Measurements from ENCODE around the gene C12orf43. TPM values are rescaled to one million over a fixed set of nuclear protein-coding genes. Genes with fewer than 3 reads are reported as not detected.

Gene C12orf43
- total and polyA plus RNA-seq, 9 donors, result 9.8 to 15.3 (median 11.7) TPM

- peaks cover 2% of the 10 kb centered on the region for H3K27me3 ChIP-seq (ENCODE audit: control insufficient read depth, insufficient read depth, low read length)
- no peak for DNase-seq
- WGBS (ENCODE audit: insufficient coverage), result 80% methylated on average over 1 of the region's 3 CpGs
- no peaks in the 10 kb centered on the region for H3K9me3 ChIP-seq (replicated peaks; ENCODE audit: control insufficient read depth, low read depth, low read length)
- H3K4me3 ChIP-seq (ENCODE audit: low read length), result no peak overlapping the region
- H3K4me1 ChIP-seq (ENCODE audit: control insufficient read depth, insufficient read depth, low read length), result no peaks in the 10 kb centered on the region
- H3K27ac ChIP-seq (ENCODE audit: low read length), result no peak overlapping the region
- no peaks in the 10 kb centered on the region for H3K36me3 ChIP-seq (ENCODE audit: control insufficient read depth, insufficient read depth, low read length)
Observed at GRCh38 chr12:120989687-120990086, 26.6 kb downstream of the C12orf43 start.

- no peak overlapping the region for H3K27ac ChIP-seq (ENCODE audit: low read length)
- H3K4me3 ChIP-seq (ENCODE audit: low read length), result no peak overlapping the region
- no peaks in the 10 kb centered on the region for H3K4me1 ChIP-seq (ENCODE audit: control insufficient read depth, insufficient read depth, low read length)
- DNase-seq, result no peak
- no peaks in the 10 kb centered on the region for H3K36me3 ChIP-seq (ENCODE audit: control insufficient read depth, insufficient read depth, low read length)
- H3K9me3 ChIP-seq (replicated peaks; ENCODE audit: control insufficient read depth, low read depth, low read length), result no peaks in the 10 kb centered on the region
- peaks cover 2% of the 10 kb centered on the region for H3K27me3 ChIP-seq (ENCODE audit: control insufficient read depth, insufficient read depth, low read length)
- 84% methylated on average over 9 of the region's 17 CpGs for WGBS (ENCODE audit: insufficient coverage)
Observed at GRCh38 chr12:120988658-120989057, 27.6 kb downstream of the C12orf43 start.

DNA sequence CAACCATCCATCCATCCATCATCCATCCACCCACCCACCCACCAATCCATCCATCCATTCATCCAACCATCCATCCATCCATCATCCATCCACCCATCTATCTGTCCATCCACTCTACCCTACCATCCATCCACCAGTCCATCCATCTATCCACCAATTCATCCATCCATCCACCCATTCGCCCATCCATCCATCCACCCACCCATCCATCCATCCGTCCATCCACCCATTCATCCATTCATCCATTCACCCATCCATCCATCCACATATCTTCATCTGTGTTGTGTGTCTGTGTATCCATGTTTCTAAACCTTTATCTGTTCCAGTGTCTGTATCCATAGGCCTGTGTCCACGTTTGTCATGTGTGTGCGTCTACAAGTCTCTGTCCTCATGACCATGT is 28.1 kb downstream of the C12orf43 start:
- DNase-seq, result no peak
- WGBS (ENCODE audit: insufficient coverage), result 79% methylated on average over 2 of the region's 4 CpGs
- no peaks in the 10 kb centered on the region for H3K36me3 ChIP-seq (ENCODE audit: control insufficient read depth, insufficient read depth, low read length)

DNA sequence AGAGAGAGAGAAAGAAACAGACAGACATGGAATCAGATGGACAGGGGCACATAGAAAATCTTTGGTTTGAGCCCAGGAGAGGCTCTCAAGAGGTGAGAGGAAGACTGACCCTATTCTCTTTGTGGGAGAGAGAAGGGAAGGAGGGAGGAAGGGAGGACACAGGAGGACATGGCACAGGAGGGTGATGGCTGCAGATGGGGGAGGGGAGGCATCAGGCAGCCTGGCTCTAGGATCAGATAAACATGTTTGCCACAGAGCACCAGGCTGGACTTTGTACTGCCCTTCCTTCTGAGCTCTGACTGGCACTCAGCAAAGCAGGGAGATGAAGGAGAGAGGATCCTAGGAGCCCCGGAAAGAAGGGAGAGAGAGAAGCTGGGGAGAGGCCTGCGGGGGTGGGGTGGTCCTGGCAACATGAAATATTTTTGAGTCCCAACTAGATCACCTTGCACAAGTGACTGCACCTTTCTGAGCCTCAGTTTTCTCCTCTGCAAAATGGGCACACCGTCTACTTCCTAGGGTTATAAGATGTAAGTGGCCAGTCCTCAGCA is 31.9 kb downstream of the C12orf43 start:
- DNase-seq, result no peak
- no peak overlapping the region for H3K4me3 ChIP-seq (ENCODE audit: low read length)
- H3K27ac ChIP-seq (ENCODE audit: low read length), result no peak overlapping the region
- WGBS (ENCODE audit: insufficient coverage), result 60% methylated on average over 1 of the region's 3 CpGs
- H3K27me3 ChIP-seq (ENCODE audit: control insufficient read depth, insufficient read depth, low read length), result no peaks in the 10 kb centered on the region
- H3K4me1 ChIP-seq (ENCODE audit: control insufficient read depth, insufficient read depth, low read length), result no peaks in the 10 kb centered on the region
- no peaks in the 10 kb centered on the region for H3K9me3 ChIP-seq (replicated peaks; ENCODE audit: control insufficient read depth, low read depth, low read length)
- no peaks in the 10 kb centered on the region for H3K36me3 ChIP-seq (ENCODE audit: control insufficient read depth, insufficient read depth, low read length)

More for the DNA sequence above, 28.1 kb downstream of the C12orf43 start:
- no peaks in the 10 kb centered on the region for H3K4me1 ChIP-seq (ENCODE audit: control insufficient read depth, insufficient read depth, low read length)
- H3K9me3 ChIP-seq (replicated peaks; ENCODE audit: control insufficient read depth, low read depth, low read length), result no peaks in the 10 kb centered on the region
- peaks cover 2% of the 10 kb centered on the region for H3K27me3 ChIP-seq (ENCODE audit: control insufficient read depth, insufficient read depth, low read length)
- H3K27ac ChIP-seq (ENCODE audit: low read length), result no peak overlapping the region
- H3K4me3 ChIP-seq (ENCODE audit: low read length), result no peak overlapping the region

GRCh38 chr12:120983759-120984158 is 32.5 kb downstream of the C12orf43 start:
- H3K27ac ChIP-seq (ENCODE audit: low read length), result no peak overlapping the region
- no peak overlapping the region for H3K4me3 ChIP-seq (ENCODE audit: low read length)
- DNase-seq, result no peak
- H3K36me3 ChIP-seq (ENCODE audit: control insufficient read depth, insufficient read depth, low read length), result no peaks in the 10 kb centered on the region
- no peaks in the 10 kb centered on the region for H3K27me3 ChIP-seq (ENCODE audit: control insufficient read depth, insufficient read depth, low read length)
- H3K9me3 ChIP-seq (replicated peaks; ENCODE audit: control insufficient read depth, low read depth, low read length), result no peaks in the 10 kb centered on the region
- no peaks in the 10 kb centered on the region for H3K4me1 ChIP-seq (ENCODE audit: control insufficient read depth, insufficient read depth, low read length)
- 67% methylated on average over 3 of the region's 4 CpGs for WGBS (ENCODE audit: insufficient coverage)

DNA sequence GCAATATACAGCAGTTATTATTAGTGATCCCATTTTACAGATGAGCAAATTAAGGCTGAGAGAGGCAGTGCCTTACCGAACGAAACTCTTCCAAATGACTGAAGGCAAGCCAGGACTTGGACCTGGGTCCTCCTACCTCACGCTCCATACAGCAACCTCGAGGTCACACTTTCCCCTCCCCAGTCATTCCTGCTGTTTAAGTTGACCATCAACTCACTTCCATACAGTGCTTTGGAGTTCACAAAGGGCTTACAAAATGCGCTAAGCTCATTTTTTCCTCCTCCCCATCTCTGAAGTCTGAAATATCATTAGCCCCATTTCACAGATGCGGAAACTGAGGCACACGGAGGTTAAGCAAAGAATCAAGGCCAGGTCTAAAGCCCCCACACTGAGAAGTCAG is 33.6 kb downstream of the C12orf43 start:
- 74% methylated on average over 7 of the region's 7 CpGs for WGBS (ENCODE audit: insufficient coverage)
- Histone ChIP-seq H3K9me3 (replicated peaks; ENCODE audit: control insufficient read depth, low read depth, low read length) (no peaks in the 10 kb centered on the region), H3K4me3 (ENCODE audit: low read length) (no peak overlapping the region), H3K27ac (ENCODE audit: low read length) (no peak overlapping the region), H3K27me3 (ENCODE audit: control insufficient read depth, insufficient read depth, low read length) (no peaks in the 10 kb centered on the region), H3K4me1 (ENCODE audit: control insufficient read depth, insufficient read depth, low read length) (no peaks in the 10 kb centered on the region), H3K36me3 (ENCODE audit: control insufficient read depth, insufficient read depth, low read length) (no peaks in the 10 kb centered on the region)
- no peak for DNase-seq

DNA sequence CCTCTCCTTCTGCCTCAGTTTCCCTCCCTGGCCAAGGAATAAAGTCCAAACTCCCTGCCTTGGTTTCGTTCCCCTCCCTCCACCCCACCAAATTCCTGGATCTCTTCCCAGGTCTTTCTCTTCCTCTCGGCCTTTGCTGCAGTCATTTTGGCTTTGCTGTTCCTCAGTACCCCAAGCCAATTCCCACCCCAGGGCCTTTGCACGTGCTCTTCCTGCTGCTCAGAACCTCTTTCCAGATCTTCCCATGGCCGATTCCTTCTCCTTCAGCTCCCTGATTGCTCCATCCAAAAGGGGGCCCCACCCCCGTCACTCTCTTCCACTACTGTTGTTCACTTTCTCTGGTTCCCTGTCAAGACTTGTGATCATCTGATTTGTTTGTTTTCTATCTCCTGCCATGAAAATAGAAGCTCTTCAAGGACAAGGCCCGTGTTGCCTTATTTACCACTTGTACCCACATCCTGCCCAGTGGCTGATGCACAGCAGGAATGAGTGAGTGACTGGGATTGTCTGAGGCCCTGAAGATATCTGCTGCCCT is 34.8 kb downstream of the C12orf43 start:
- no peaks in the 10 kb centered on the region for H3K4me1 ChIP-seq (ENCODE audit: control insufficient read depth, insufficient read depth, low read length)
- no peaks in the 10 kb centered on the region for H3K36me3 ChIP-seq (ENCODE audit: control insufficient read depth, insufficient read depth, low read length)
- 44% methylated on average over 5 of the region's 6 CpGs for WGBS (ENCODE audit: insufficient coverage)
- no peak overlapping the region for H3K27ac ChIP-seq (ENCODE audit: low read length)
- no peak for DNase-seq
- H3K27me3 ChIP-seq (ENCODE audit: control insufficient read depth, insufficient read depth, low read length), result no peaks in the 10 kb centered on the region
- H3K4me3 ChIP-seq (ENCODE audit: low read length), result no peak overlapping the region
- H3K9me3 ChIP-seq (replicated peaks; ENCODE audit: control insufficient read depth, low read depth, low read length), result no peaks in the 10 kb centered on the region

DNA sequence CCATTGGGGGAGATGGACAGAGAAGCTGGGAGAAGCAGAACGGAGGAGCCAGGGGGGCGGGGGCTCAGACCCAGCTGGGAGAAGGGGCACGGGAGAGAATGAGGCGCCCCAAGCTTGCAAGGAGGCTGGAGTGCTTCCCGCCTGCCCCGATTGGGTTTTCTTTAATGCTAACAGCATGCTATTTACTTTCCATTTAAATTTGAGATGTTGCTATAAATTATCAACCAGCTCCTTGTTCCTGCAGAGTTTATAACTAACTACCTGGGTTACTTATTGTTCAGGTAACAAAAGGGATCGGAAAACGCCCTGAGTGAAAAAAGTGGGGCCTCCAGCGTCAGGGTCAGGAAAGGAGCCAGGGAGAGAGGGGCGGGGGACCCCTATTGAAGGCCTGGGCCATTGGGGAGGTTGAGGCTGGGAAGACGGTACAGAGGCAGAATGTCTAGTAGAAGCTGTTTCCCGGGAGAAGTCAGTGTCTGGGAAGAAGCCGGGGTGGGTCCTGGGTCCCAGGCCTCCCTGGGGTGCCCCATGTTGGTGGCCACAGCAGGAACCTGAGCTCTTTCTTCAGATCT is 35.4 kb downstream of the C12orf43 start:
- Histone ChIP-seq H3K27me3 (ENCODE audit: control insufficient read depth, insufficient read depth, low read length) (no peaks in the 10 kb centered on the region), H3K4me1 (ENCODE audit: control insufficient read depth, insufficient read depth, low read length) (no peaks in the 10 kb centered on the region), H3K9me3 (replicated peaks; ENCODE audit: control insufficient read depth, low read depth, low read length) (no peaks in the 10 kb centered on the region), H3K36me3 (ENCODE audit: control insufficient read depth, insufficient read depth, low read length) (no peaks in the 10 kb centered on the region), H3K27ac (ENCODE audit: low read length) (no peak overlapping the region), H3K4me3 (ENCODE audit: low read length) (no peak overlapping the region)
- DNase-seq, result no peak
- 65% methylated on average over 6 of the region's 13 CpGs for WGBS (ENCODE audit: insufficient coverage)

- WGBS (ENCODE audit: insufficient coverage), result 40% methylated on average over 5 of the region's 11 CpGs
- no peak overlapping the region for H3K27ac ChIP-seq (ENCODE audit: low read length)
- H3K4me3 ChIP-seq (ENCODE audit: low read length), result no peak overlapping the region
- no peak for DNase-seq
- no peaks in the 10 kb centered on the region for H3K27me3 ChIP-seq (ENCODE audit: control insufficient read depth, insufficient read depth, low read length)
- no peaks in the 10 kb centered on the region for H3K9me3 ChIP-seq (replicated peaks; ENCODE audit: control insufficient read depth, low read depth, low read length)
- no peaks in the 10 kb centered on the region for H3K36me3 ChIP-seq (ENCODE audit: control insufficient read depth, insufficient read depth, low read length)
- H3K4me1 ChIP-seq (ENCODE audit: control insufficient read depth, insufficient read depth, low read length), result no peaks in the 10 kb centered on the region
Observed at GRCh38 chr12:120979862-120980696, 36.2 kb downstream of the C12orf43 start.

- no peak overlapping the region for H3K27ac ChIP-seq (ENCODE audit: low read length)
- H3K9me3 ChIP-seq (replicated peaks; ENCODE audit: control insufficient read depth, low read depth, low read length), result no peaks in the 10 kb centered on the region
- DNase-seq, result no peak
- no peaks in the 10 kb centered on the region for H3K36me3 ChIP-seq (ENCODE audit: control insufficient read depth, insufficient read depth, low read length)
- no peaks in the 10 kb centered on the region for H3K4me1 ChIP-seq (ENCODE audit: control insufficient read depth, insufficient read depth, low read length)
- H3K4me3 ChIP-seq (ENCODE audit: low read length), result no peak overlapping the region
- 80% methylated on average over 6 of the region's 10 CpGs for WGBS (ENCODE audit: insufficient coverage)
- H3K27me3 ChIP-seq (ENCODE audit: control insufficient read depth, insufficient read depth, low read length), result no peaks in the 10 kb centered on the region
Observed at GRCh38 chr12:120979220-120979861, 36.9 kb downstream of the C12orf43 start.
